ENCODE data around the gene RUNX2. TPM values are rescaled to one million over a fixed set of nuclear protein-coding genes. Genes with fewer than 3 reads are reported as not detected.

The RUNX2 gene
- total and polyA plus RNA-seq, 2 donors (not counting 1 experiment from before 2014, with no cell fraction given) = 1.3 to 2.4 TPM

GRCh38 chr6:45467853-45468252, 139.7 kb downstream of the RUNX2 start:
- H2AFZ ChIP-seq (ENCODE audit: insufficient read depth, low read depth, low read length, poor library complexity, severe bottlenecking) = no peak overlapping the region
- no peaks in the 10 kb centered on the region for H3K4me1 ChIP-seq (ENCODE audit: control insufficient read depth in 2 of 2, insufficient read depth in 2 of 2, low read length in 2 of 2)
- no peaks in the 10 kb centered on the region for H3K36me3 ChIP-seq (replicated peaks in 1 of 2; ENCODE audit: control extremely low read depth in 1 of 2, control insufficient read depth in 1 of 2, extremely low read depth in 1 of 2, insufficient read depth in 2 of 2, low read length in 1 of 2)
- no peaks in the 10 kb centered on the region for H3K4me1 Mint-ChIP-seq
- ChIA-PET CTCF (interaction anchor here (0.9 kb wide), 1 partner anchor 463 kb away, joined by 3 read pairs; no protein-coding TSS in a partner anchor), POLR2A (no interaction called here)
- H3K27me3 Mint-ChIP-seq = no peaks in the 10 kb centered on the region
- no peaks in the 10 kb centered on the region for H3K9me3 ChIP-seq (ENCODE audit: control extremely low read depth in 1 of 3, control insufficient read depth in 2 of 3, insufficient read depth in 1 of 3, low read length in 2 of 3)
- no peak overlapping the region for H3K4me3 Mint-ChIP-seq
- no peak for TF ChIP-seq CTCF (IDR thresholded peaks at IDR 0.05)
- no peak for TF ChIP-seq EZH2 (IDR thresholded peaks at IDR 0.05; ENCODE audit: borderline replicate concordance, insufficient read depth, low read depth, low read length, poor library complexity, severe bottlenecking)
- H3K27me3 ChIP-seq (replicated peaks in 1 of 4; ENCODE audit: control extremely low read depth in 1 of 4, control insufficient read depth in 3 of 4, insufficient read depth in 4 of 4, low read length in 3 of 4) = no peaks in the 10 kb centered on the region
- no peak overlapping the region for H3K27ac Mint-ChIP-seq
- intact Hi-C loops (cut with micrococcal nuclease) = no loop called here
- DNase-seq (no peak), ATAC-seq (ENCODE audit: low read depth) (no peak)
- no peak overlapping the region for H3K4me3 ChIP-seq (ENCODE audit: control extremely low read depth in 1 of 5, extremely low read depth in 1 of 5, insufficient read depth in 1 of 5, low read depth in 2 of 5, low read length in 4 of 5)
- H3K27ac ChIP-seq (ENCODE audit: low read length in 2 of 2) = no peak overlapping the region
- H3K79me2 ChIP-seq (ENCODE audit: control insufficient read depth, insufficient read depth, low read length) = no peaks in the 10 kb centered on the region
- 81% methylated on average over 1 of the region's 3 CpGs for WGBS (ENCODE audit: insufficient coverage)
- H3K9me3 Mint-ChIP-seq (ENCODE audit: insufficient read depth) = no peaks in the 10 kb centered on the region
- no peak overlapping the region for H3K9ac ChIP-seq (ENCODE audit: low read length)
- no peak overlapping the region for H3K4me2 ChIP-seq (replicated peaks; ENCODE audit: low read depth, low read length, poor library complexity, severe bottlenecking)
- no peaks in the 10 kb centered on the region for H4K20me1 ChIP-seq (ENCODE audit: control insufficient read depth, insufficient read depth, low read length, poor library complexity, severe bottlenecking)

GRCh38 chr6:45469663-45470062, 141.5 kb downstream of the RUNX2 start:
- Mint-ChIP-seq H3K27ac (no peak overlapping the region), H3K4me3 (no peak overlapping the region), H3K27me3 (no peaks in the 10 kb centered on the region), H3K9me3 (ENCODE audit: insufficient read depth) (no peaks in the 10 kb centered on the region), H3K4me1 (no peaks in the 10 kb centered on the region)
- Histone ChIP-seq H3K4me2 (replicated peaks; ENCODE audit: low read depth, low read length, poor library complexity, severe bottlenecking) (no peak overlapping the region), H3K9ac (ENCODE audit: low read length) (no peak overlapping the region), H2AFZ (ENCODE audit: insufficient read depth, low read depth, low read length, poor library complexity, severe bottlenecking) (no peak overlapping the region), H3K36me3 (replicated peaks in 1 of 2; ENCODE audit: control extremely low read depth in 1 of 2, control insufficient read depth in 1 of 2, extremely low read depth in 1 of 2, insufficient read depth in 2 of 2, low read length in 1 of 2) (no peaks in the 10 kb centered on the region), H3K9me3 (ENCODE audit: control extremely low read depth in 1 of 3, control insufficient read depth in 2 of 3, insufficient read depth in 1 of 3, low read length in 2 of 3) (no peaks in the 10 kb centered on the region), H3K4me1 (ENCODE audit: control insufficient read depth in 2 of 2, insufficient read depth in 2 of 2, low read length in 2 of 2) (no peaks in the 10 kb centered on the region), H3K27me3 (replicated peaks in 1 of 4; ENCODE audit: control extremely low read depth in 1 of 4, control insufficient read depth in 3 of 4, insufficient read depth in 4 of 4, low read length in 3 of 4) (no peaks in the 10 kb centered on the region), H3K4me3 (ENCODE audit: control extremely low read depth in 1 of 5, extremely low read depth in 1 of 5, insufficient read depth in 1 of 5, low read depth in 2 of 5, low read length in 4 of 5) (no peak overlapping the region), H4K20me1 (ENCODE audit: control insufficient read depth, insufficient read depth, low read length, poor library complexity, severe bottlenecking) (no peaks in the 10 kb centered on the region), H3K27ac (ENCODE audit: low read length in 2 of 2) (no peak overlapping the region), H3K79me2 (ENCODE audit: control insufficient read depth, insufficient read depth, low read length) (no peaks in the 10 kb centered on the region)
- no peak for TF ChIP-seq EZH2 (IDR thresholded peaks at IDR 0.05; ENCODE audit: borderline replicate concordance, insufficient read depth, low read depth, low read length, poor library complexity, severe bottlenecking)
- no peak for TF ChIP-seq CTCF (IDR thresholded peaks at IDR 0.05)
- DNase-seq = no peak
- ATAC-seq (ENCODE audit: low read depth) = no peak
- intact Hi-C loops (cut with micrococcal nuclease) = no loop called here
- WGBS (ENCODE audit: insufficient coverage) = 96% methylated on average over 3 of the region's 4 CpGs
- ChIA-PET CTCF (no interaction called here), POLR2A (no interaction called here)
